Measurements from ENCODE around the gene APCDD1L.

Gene APCDD1L

GRCh38 chr20:58523971-58524315 is 8.7 kb upstream of the APCDD1L start:
- TF ChIP-seq POLR2AphosphoS5 (IDR thresholded peaks at IDR 0.05; ENCODE audit: low read depth): no peak
- TF ChIP-seq, protein P1, sequence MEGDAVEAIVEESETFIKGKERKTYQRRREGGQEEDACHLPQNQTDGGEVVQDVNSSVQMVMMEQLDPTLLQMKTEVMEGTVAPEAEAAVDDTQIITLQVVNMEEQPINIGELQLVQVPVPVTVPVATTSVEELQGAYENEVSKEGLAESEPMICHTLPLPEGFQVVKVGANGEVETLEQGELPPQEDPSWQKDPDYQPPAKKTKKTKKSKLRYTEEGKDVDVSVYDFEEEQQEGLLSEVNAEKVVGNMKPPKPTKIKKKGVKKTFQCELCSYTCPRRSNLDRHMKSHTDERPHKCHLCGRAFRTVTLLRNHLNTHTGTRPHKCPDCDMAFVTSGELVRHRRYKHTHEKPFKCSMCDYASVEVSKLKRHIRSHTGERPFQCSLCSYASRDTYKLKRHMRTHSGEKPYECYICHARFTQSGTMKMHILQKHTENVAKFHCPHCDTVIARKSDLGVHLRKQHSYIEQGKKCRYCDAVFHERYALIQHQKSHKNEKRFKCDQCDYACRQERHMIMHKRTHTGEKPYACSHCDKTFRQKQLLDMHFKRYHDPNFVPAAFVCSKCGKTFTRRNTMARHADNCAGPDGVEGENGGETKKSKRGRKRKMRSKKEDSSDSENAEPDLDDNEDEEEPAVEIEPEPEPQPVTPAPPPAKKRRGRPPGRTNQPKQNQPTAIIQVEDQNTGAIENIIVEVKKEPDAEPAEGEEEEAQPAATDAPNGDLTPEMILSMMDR (IDR thresholded peaks at IDR 0.05; ENCODE audit: insufficient read depth, low read length): no peak
- no peak for TF ChIP-seq SPI1 (IDR thresholded peaks at IDR 0.05; ENCODE audit: borderline replicate concordance, low read depth)
- TF ChIP-seq REST (IDR thresholded peaks at IDR 0.05; ENCODE audit: insufficient replicate concordance, low read depth): no peak
- TF ChIP-seq GABPA (IDR thresholded peaks at IDR 0.05; ENCODE audit: low read depth): no peak
- no peak overlapping the region for H3K4me3 ChIP-seq (replicated peaks; ENCODE audit: insufficient read depth, low read length)
- no peak overlapping the region for H3K27ac ChIP-seq (replicated peaks)
- DNase-seq (ENCODE audit: low read depth in 1 of 2, low spot score in 1 of 2): no peak
- no peaks in the 10 kb centered on the region for H3K27me3 ChIP-seq (ENCODE audit: insufficient read depth, poor library complexity, severe bottlenecking)

GRCh38 chr20:58523072-58523970 is 8.1 kb upstream of the APCDD1L start:
- H3K27ac ChIP-seq (replicated peaks): no peak overlapping the region

GRCh38 chr20:58522666-58523065 is 7.5 kb upstream of the APCDD1L start:
- Histone ChIP-seq H3K27ac (replicated peaks) (no peak overlapping the region), H3K27me3 (ENCODE audit: insufficient read depth, poor library complexity, severe bottlenecking) (no peaks in the 10 kb centered on the region), H3K4me3 (replicated peaks; ENCODE audit: insufficient read depth, low read length) (no peak overlapping the region)
- TF ChIP-seq, protein P1 (IDR thresholded peaks at IDR 0.05; ENCODE audit: insufficient read depth, low read length): no peak
- TF ChIP-seq GABPA (IDR thresholded peaks at IDR 0.05; ENCODE audit: low read depth) (no peak), POLR2AphosphoS5 (IDR thresholded peaks at IDR 0.05; ENCODE audit: low read depth) (no peak), REST (IDR thresholded peaks at IDR 0.05; ENCODE audit: insufficient replicate concordance, low read depth) (no peak), SPI1 (IDR thresholded peaks at IDR 0.05; ENCODE audit: borderline replicate concordance, low read depth) (no peak)
- no peak for DNase-seq (ENCODE audit: low read depth in 1 of 2, low spot score in 1 of 2)

More at GRCh38 chr20:58523072-58523970, 8.1 kb upstream of the APCDD1L start:
- no peak for DNase-seq (ENCODE audit: low read depth in 1 of 2, low spot score in 1 of 2)
- TF ChIP-seq SPI1 (IDR thresholded peaks at IDR 0.05; ENCODE audit: borderline replicate concordance, low read depth) (no peak), POLR2AphosphoS5 (IDR thresholded peaks at IDR 0.05; ENCODE audit: low read depth) (no peak), GABPA (IDR thresholded peaks at IDR 0.05; ENCODE audit: low read depth) (no peak), REST (IDR thresholded peaks at IDR 0.05; ENCODE audit: insufficient replicate concordance, low read depth) (no peak)
- TF ChIP-seq, protein P1 (IDR thresholded peaks at IDR 0.05; ENCODE audit: insufficient read depth, low read length): no peak
- no peaks in the 10 kb centered on the region for H3K27me3 ChIP-seq (ENCODE audit: insufficient read depth, poor library complexity, severe bottlenecking)
- no peak overlapping the region for H3K4me3 ChIP-seq (replicated peaks; ENCODE audit: insufficient read depth, low read length)

All from HL-60 (cell line).